GM18861 (cell line): ENCODE measurements around the gene GOLIM4.
A peak's percentile ranks its signal among the peaks of the same experiment; 100 is the strongest.
"Not testable (repeated sequence)": the region's sequence is repeated elsewhere in the genome, so short reads cannot be mapped to it uniquely, and the experiment has no call there.

Source experiments
- ATAC-seq: cut with Tn5 transposase; IDR thresholded peaks from one replicate; pipeline ENCODE4 v1.9.1; 2021; ENCODE audit not compliant: unreplicated experiment

The GOLIM4 gene

DNA sequence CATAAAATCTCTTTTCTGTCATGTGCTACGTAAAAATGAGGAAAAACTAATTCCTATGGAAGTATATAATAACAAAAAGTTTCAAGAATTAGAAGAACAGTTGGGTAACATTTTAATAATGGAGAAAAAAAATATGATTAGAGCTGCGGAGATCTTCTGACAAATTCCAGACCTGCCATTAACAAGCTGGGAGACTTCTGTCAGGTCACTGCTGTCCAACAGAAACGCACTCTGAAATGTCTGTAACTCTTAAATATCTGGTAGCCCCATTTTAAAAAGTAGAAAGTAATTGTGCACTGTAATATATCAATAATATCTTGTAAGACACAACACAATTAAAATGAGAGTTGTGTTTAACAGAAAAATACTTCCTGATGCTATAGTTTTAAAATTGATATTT lies 15.7 kb downstream of the GOLIM4 start:
- ATAC-seq: no peak

GRCh38 chr3:168077091-168077490 lies 18.6 kb downstream of the GOLIM4 start:
- no peak for ATAC-seq

DNA sequence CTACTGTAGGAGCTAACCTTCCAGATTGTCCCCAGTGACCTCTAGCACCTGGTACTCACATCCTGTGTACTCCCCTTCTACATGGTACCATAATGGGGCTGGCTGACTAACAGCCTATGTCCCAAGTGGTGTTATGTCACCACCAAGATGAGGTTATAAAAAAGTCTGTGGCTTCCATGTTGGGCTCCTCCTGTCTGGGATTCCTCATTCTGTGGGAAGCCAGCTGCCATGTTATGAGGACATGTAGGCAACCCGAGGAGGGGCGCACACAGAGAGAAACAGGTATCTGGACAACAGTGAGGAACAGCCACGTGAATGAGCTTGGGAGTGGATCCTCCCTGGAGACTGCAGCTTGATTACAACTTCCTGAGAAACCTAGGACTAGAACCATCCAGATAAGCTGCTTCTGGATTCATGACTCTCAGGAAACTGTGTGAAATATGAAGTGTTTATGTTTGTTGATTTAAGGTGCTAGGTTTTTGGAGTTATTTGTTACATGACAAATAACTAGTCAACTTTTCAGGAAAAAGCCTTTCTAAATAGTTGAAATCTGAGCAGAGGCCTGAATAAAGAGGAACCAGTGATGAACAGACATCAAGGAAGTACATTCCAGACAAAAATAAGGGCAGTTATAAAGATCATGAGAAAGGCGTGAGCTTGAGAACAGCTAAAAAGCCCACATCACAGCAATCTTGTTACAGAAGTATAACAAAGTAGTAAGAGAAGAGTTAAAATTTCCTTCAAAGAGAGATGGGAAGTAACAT lies 21.7 kb downstream of the GOLIM4 start:
- ATAC-seq: no peak

GRCh38 chr3:168072323-168072650 lies 23.4 kb downstream of the GOLIM4 start:
- no peak for ATAC-seq

DNA sequence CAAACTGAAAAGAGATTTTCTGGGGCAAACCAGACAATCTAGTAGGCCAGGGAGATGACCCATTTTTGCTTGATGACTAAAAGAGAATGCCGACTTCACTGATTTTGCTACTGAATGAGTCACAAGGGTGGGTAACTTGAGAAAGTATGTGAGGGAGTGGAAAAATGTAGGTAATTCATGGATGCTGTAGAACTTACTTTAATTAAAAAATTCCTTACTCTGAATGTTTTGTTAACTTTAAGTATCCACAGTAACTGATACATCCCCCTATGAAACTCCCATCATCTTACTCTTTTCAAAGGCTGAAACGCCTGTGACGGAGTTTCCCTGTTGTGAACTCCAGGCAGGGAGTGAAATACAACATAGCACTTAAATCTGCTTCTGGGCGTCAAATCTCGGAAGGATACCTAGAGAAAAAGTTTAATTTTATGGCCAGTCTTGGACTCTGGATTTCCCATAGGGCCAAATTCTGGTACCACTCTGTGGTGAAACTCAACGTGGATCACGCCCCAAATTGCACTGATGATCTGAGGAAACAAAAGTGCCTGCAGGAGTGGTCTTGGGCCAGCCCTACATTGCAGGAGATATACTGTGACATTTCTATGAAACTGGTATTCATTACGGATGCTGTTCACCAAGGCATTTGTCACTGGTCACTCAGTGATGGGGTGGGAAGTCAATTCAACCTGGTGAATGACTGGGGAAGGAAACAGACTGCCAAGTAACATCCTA lies 24.0 kb downstream of the GOLIM4 start:
- ATAC-seq: no peak

DNA sequence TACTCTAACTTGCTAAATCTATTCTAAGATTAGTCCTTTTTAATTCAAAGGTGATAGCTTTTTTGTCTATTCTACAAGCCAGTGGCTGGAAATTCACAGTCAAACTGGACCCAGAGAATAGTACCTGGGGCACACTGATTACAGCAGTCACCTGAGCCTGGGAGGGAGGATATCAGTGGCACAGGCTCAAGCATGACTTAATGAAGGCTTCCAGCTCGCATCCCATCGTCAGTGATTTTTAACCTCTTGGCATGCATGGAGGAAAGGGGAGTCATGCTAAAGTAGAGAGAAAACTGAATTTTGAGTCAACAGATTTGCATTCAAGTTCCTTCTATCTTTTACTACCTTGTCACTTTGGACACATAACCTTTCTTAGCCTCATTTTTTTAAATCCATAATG lies 24.8 kb downstream of the GOLIM4 start:
- ATAC-seq: no peak

GRCh38 chr3:168068346-168068745 lies 27.4 kb downstream of the GOLIM4 start:
- ATAC-seq: no peak

DNA sequence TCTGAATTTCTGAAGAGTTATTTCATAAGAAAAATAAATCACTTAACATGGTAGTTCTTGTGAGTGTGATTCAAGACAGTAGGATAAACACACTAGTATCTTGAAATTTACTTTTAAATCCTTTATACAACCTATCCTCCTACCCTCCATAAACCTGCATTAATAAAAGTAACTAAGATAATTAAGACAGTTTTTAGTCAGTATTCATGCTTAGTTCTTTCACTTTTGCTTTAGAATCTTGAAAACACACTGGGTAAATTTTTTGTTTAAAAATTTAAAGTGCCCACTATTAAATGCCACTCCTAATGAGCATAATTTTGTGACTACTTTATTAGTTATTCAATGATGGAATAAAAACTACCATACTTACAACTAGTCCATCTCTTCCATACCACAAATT lies 28.8 kb downstream of the GOLIM4 start:
- ATAC-seq: no peak

GRCh38 chr3:168065569-168065968 lies 30.2 kb downstream of the GOLIM4 start:
- no peak for ATAC-seq

DNA sequence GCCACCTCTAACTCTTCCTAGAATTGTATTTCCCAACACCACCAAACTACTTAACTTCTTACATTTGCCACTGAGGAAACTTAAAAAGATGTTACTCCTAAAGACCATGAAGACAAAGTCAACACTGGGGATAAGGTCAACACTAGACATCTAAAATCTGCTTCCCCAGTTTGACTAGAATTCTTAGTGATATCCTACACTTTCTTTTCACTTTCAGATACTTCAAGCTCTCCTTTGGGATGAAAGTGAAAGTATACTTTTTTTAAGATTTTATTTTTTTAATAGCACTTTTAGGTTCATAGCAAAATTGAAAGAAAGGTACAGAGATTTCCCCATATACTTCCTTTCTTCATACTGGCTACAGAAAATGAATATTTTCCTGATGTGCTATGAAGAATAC lies 32.6 kb downstream of the GOLIM4 start:
- no peak for ATAC-seq

GRCh38 chr3:168062679-168063078 lies 33.0 kb downstream of the GOLIM4 start:
- no peak for ATAC-seq

GRCh38 chr3:168061332-168061996 lies 34.3 kb downstream of the GOLIM4 start:
- ATAC-seq: peak; percentile 88

- ATAC-seq: no peak
Measured at GRCh38 chr3:168060317-168060716, 35.4 kb downstream of the GOLIM4 start.

- no peak for ATAC-seq
Measured at GRCh38 chr3:168058481-168058880, 37.2 kb downstream of the GOLIM4 start.

DNA sequence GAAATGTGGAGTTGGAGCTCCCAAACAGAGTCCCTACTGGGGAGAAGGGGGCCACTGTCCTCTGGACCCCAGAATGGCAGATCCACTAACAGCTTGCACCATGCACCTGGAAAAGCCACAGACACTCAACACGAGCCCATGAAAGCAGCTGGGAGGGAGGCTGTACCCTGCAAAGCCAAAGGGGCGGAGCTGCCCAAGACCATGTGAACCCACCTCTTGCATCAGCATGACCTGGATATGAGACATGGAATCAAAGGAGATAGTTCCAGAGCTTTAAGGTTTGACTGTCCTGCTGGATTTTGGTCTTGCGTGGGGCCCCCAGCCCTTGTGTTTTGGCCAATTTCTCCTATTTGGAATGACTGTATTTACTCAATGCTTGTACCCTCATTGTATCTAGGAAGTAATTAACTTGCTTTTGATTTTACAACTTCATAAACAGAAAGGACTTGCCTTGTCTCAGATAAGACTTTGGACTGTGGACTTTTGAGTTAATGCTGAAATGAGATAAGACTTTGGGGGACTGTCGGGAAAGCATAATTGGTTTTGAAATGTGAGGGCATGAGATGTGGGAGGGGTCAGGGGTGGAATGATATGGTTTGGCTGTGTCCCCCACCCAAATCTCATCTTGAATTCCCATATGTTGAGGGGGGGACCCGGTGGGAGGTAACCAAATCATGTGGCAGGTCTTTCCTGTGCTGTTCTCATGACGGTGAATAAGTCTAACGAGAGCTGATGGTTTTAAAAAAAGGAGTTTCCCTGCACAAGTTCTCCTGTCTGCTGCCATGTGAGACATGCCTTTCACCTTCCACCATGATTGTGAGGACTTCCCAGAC lies 39.1 kb downstream of the GOLIM4 start:
- not testable (repeated sequence) for ATAC-seq

GRCh38 chr3:168054447-168054846 lies 41.3 kb downstream of the GOLIM4 start:
- no peak for ATAC-seq

- ATAC-seq: no peak
Measured at GRCh38 chr3:168053115-168053514, 42.6 kb downstream of the GOLIM4 start.

DNA sequence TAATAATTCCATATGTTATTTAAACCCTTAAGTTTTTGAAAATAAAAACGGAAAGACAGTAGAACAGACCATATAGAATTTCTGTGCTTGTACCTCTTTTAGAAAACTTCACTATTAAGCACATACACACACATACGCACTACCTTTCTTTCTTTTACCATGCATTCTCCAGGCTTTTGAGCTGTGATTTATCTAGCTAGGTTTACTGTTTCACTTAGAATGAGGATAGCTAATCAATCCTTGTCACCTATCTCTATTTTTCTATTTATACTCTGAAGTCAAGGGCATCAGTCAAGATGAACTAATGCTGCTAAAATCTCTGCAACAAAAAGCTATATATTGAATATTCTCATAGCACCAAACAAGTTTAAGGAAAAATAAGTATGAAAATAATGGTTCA lies 43.2 kb downstream of the GOLIM4 start:
- no peak for ATAC-seq

- peak; percentile 37 for ATAC-seq
Measured at GRCh38 chr3:168051531-168052471, 43.9 kb downstream of the GOLIM4 start.

DNA sequence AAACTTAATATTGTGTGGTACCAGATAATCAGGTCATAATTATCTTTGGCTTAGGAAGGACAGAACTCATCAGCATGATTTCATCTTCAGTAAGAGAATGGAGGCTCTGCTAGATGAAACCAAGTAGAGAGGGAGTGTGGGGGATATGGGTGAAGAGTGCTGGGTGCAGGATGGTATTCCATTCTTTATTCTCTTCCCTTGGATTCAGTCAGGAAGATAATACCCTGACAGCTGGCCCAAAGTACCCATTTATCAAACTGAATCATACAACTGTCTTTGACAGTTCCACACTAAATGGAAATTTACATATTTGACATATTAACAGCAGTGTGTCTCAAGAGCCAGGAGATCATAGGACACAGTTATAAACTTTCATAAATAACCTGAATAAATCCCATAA lies 44.7 kb downstream of the GOLIM4 start:
- no peak for ATAC-seq
